Glutamatergic neuron (in vitro differentiated cells): ENCODE measurements around the gene RBM15. TPM values are rescaled to one million over a fixed set of nuclear protein-coding genes. Genes with fewer than 3 reads are reported as not detected.

ENCODE experiments used
- DNase-seq: peaks from one replicate; pipeline ENCODE4 v3.0.0; 2022
- H3K27ac Mint-ChIP-seq: one replicate; pipeline ENCODE4 v1.8.0; 2020; ENCODE audit warnings: mild to moderate bottlenecking, mixed read lengths, inconsistent platforms; ENCODE audit not compliant: unreplicated experiment
- H3K27me3 Mint-ChIP-seq: one replicate; pipeline ENCODE4 v1.8.0; 2020; ENCODE audit warnings: mild to moderate bottlenecking, moderate library complexity, mixed read lengths, inconsistent platforms; ENCODE audit not compliant: unreplicated experiment
- H3K36me3 Mint-ChIP-seq: one replicate; pipeline ENCODE4 v1.8.0; 2020; ENCODE audit warnings: mild to moderate bottlenecking, mixed read lengths, inconsistent platforms; ENCODE audit not compliant: unreplicated experiment
- H3K4me1 Mint-ChIP-seq: one replicate; pipeline ENCODE4 v1.8.0; 2020; ENCODE audit warnings: mild to moderate bottlenecking, low read depth, mixed read lengths, inconsistent platforms; ENCODE audit not compliant: unreplicated experiment
- H3K4me3 Mint-ChIP-seq: one replicate; pipeline ENCODE4 v1.8.0; 2020; ENCODE audit warnings: mild to moderate bottlenecking, mixed read lengths, inconsistent platforms; ENCODE audit not compliant: unreplicated experiment
- H3K9me3 Mint-ChIP-seq: one replicate; pipeline ENCODE4 v1.8.0; 2020; ENCODE audit warnings: mild to moderate bottlenecking, moderate library complexity, mixed read lengths, inconsistent platforms; ENCODE audit not compliant: unreplicated experiment
- total RNA-seq: library from RNA; stranded (reverse); fragmentation: NEBNext Ultra II Directional; extraction: Animal tissue kit (Norgen Biotek cat#: 25700); gene quantifications from one replicate; pipeline ENCODE4 v1.2.1, GENCODE V29; 2021; ENCODE audit not compliant: unreplicated experiment
- TF ChIP-seq, protein P1 (sequence below): fragments of 200-600 bp; sonication (generic); IDR thresholded peaks from one replicate; pipeline ENCODE4 v1.5.0; 2021; ENCODE audit not compliant: partially characterized antibody, unreplicated experiment

The RBM15 gene
- total RNA-seq, 1 donor from 2014 or later, result 27.3 TPM

DNA sequence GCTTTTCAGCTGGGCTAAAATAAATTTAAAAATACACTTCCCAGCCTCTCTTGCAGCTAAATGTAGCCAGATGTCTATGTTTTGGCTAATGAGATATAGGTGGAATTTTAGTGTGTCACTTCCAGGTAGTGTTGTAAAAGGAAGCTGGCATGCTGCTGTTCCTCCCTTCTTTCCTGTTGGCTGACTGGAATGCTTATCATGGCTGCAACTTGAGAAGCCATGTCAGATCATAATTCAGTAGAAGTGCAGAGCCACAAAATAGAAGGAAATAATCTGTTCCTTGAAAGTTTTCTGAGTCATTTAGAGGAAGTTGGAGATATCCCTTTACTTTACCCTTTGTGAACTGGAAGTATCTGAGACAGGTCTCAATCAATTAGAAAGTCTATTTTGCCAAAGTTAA is 10.9 kb upstream of the RBM15 start:
- peaks cover 2% of the 10 kb centered on the region for H3K4me1 Mint-ChIP-seq
- H3K9me3 Mint-ChIP-seq, result no peaks in the 10 kb centered on the region
- H3K27me3 Mint-ChIP-seq, result peaks cover 3% of the 10 kb centered on the region
- DNase-seq, result no peak
- no peak overlapping the region for H3K27ac Mint-ChIP-seq
- H3K36me3 Mint-ChIP-seq, result no peaks in the 10 kb centered on the region
- TF ChIP-seq, protein P1, sequence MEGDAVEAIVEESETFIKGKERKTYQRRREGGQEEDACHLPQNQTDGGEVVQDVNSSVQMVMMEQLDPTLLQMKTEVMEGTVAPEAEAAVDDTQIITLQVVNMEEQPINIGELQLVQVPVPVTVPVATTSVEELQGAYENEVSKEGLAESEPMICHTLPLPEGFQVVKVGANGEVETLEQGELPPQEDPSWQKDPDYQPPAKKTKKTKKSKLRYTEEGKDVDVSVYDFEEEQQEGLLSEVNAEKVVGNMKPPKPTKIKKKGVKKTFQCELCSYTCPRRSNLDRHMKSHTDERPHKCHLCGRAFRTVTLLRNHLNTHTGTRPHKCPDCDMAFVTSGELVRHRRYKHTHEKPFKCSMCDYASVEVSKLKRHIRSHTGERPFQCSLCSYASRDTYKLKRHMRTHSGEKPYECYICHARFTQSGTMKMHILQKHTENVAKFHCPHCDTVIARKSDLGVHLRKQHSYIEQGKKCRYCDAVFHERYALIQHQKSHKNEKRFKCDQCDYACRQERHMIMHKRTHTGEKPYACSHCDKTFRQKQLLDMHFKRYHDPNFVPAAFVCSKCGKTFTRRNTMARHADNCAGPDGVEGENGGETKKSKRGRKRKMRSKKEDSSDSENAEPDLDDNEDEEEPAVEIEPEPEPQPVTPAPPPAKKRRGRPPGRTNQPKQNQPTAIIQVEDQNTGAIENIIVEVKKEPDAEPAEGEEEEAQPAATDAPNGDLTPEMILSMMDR, result no peak
- H3K4me3 Mint-ChIP-seq, result no peak overlapping the region

DNA sequence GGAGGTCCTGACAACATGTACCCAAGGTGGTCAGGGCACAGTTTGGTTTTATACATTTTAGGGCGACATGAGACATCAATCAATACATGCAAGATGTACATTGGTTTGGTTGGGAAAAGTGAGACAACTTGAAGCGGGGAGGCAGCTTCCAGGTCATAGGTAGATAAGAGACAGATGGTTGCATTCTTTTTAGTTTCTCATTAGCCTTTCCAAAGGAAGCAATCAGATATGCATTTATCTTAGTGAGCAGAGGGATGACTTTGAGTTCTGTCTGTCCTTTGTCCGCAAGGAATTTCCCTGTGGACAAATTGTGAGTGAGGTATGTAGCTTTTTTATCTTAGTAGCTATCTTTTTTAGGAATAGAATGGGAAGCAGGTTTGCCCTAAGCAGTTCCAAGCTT is 10.5 kb upstream of the RBM15 start:
- DNase-seq, result no peak
- H3K4me3 Mint-ChIP-seq, result no peak overlapping the region
- peaks cover 2% of the 10 kb centered on the region for H3K4me1 Mint-ChIP-seq
- H3K9me3 Mint-ChIP-seq, result no peaks in the 10 kb centered on the region
- H3K27me3 Mint-ChIP-seq, result peaks cover 3% of the 10 kb centered on the region
- TF ChIP-seq, protein P1, result no peak
- no peaks in the 10 kb centered on the region for H3K36me3 Mint-ChIP-seq
- H3K27ac Mint-ChIP-seq, result no peak overlapping the region

DNA sequence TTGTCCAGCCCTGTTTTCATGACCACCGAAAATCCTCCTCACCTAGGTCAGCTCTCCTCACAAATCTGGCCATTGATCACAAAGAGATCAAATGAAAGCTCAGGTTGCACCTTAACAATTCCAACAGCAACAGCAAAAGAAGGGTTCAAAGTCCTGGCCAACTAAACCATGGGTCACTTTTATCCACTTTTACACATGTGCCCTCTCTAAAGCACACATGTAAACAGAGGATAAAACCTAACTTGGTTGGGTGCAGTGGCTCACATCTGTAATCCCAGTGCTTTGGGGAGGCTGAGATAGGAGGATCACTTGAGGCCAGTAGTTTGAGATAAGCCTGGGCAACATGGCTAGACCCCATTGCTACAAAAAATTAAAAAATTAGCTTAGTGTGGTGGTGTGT is 3.9 kb upstream of the RBM15 start:
- H3K27me3 Mint-ChIP-seq, result peaks cover 5% of the 10 kb centered on the region
- no peak overlapping the region for H3K27ac Mint-ChIP-seq
- no peak overlapping the region for H3K4me3 Mint-ChIP-seq
- H3K4me1 Mint-ChIP-seq, result peaks cover 4% of the 10 kb centered on the region
- H3K9me3 Mint-ChIP-seq, result peaks cover 4% of the 10 kb centered on the region
- TF ChIP-seq, protein P1, result no peak
- DNase-seq, result no peak
- H3K36me3 Mint-ChIP-seq, result no peaks in the 10 kb centered on the region

DNA sequence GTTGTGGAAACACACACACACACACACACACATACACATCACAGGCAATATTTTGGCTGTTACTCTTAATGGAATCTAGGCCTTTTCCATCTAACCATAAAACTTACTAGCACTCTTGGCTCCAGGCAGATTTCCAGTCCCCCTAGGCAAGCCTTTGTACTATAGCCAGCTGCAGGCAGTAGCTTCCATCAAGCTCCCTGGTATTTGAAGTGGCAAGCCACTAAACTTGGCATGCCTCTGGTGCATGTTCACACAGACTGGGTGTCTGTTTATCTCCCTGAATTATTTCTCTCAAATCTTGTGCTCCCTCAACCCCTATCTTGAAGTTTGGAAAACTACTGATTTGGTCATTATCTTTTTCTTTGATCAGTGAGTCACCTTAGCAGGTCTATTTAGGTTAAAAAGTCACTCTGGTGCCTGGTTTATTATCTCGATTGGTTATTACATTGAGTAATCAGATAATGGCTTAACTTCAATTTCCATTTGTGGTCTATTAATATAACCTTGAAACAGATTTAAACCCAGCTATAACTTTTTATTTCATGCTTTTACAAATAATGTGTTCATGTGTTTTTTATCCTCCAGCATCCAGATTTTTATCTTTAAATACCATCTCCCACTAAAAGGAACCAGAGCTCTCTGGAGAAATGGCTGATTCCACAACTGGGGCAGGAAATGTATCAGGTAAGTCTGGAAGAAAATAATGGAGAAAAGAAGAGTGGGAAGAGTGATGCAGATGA is 2.7 kb upstream of the RBM15 start:
- H3K4me3 Mint-ChIP-seq, result no peak overlapping the region
- DNase-seq, result no peak
- no peak overlapping the region for H3K27ac Mint-ChIP-seq
- H3K36me3 Mint-ChIP-seq, result no peaks in the 10 kb centered on the region
- TF ChIP-seq, protein P1, result no peak
- H3K9me3 Mint-ChIP-seq, result peaks cover 4% of the 10 kb centered on the region
- H3K4me1 Mint-ChIP-seq, result peaks cover 14% of the 10 kb centered on the region
- H3K27me3 Mint-ChIP-seq, result peaks cover 4% of the 10 kb centered on the region

DNA sequence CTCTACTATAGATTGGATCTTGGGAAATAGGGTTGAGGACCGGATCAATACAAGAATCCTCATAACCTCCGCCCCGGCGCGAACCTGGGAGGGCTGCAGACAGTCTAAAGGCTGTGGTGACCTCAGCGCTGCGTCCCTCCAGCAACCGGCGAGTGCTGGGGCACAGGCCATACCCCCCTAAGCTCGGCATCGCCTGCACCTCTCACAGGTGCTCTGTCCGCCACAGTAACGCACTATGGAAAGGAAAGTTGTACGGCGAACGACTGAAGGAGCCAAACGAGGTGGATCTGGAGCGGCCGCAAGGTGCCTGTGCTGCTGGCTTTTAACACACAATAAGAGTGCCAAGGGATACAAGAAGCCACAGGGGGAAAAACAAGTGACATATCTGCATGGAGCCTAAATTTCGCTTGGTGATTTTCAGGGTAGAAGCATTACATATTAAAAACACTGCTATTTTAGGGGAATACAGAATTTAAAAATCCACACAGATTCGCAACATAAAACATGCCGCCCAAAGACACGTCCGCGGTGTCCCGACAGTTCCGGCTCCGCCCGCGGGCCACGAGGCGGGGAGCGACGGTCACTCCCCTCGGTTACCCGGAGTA is 1.4 kb upstream of the RBM15 start:
- Mint-ChIP-seq H3K27me3 (peaks cover 4% of the 10 kb centered on the region), H3K27ac (peak overlapping the region; percentile 97), H3K4me1 (peaks cover 14% of the 10 kb centered on the region), H3K4me3 (peak overlapping the region; percentile 96), H3K9me3 (peaks cover 4% of the 10 kb centered on the region), H3K36me3 (no peaks in the 10 kb centered on the region)
- peak; percentile 70 for DNase-seq
- TF ChIP-seq, protein P1, result no peak
